Amygdala (tissue), 56 donors: ENCODE results near the gene PTBP2.
"Not testable (repeated sequence)": the region's sequence is repeated elsewhere in the genome, so short reads cannot be mapped to it uniquely, and the experiment has no call there.

ENCODE experiments used
- DNase-seq, 56 donors: peaks; one replicate each; lab custom pipeline; 2025; lab: John Stamatoyannopoulos, UW

Gene PTBP2

GRCh38 chr1:96730574-96731298 is 9.2 kb downstream of the PTBP2 start:
- DNase-seq, result no peak

- no peak for DNase-seq
Observed at GRCh38 chr1:96741335-96741734, 19.8 kb downstream of the PTBP2 start.

GRCh38 chr1:96746440-96747420 is 25.1 kb downstream of the PTBP2 start:
- no peak for DNase-seq

GRCh38 chr1:96747565-96747964 is 26.0 kb downstream of the PTBP2 start:
- DNase-seq, result no peak

GRCh38 chr1:96748078-96748477 is 26.5 kb downstream of the PTBP2 start:
- no peak for DNase-seq

GRCh38 chr1:96749618-96750017 is 28.0 kb downstream of the PTBP2 start:
- no peak for DNase-seq

GRCh38 chr1:96752394-96752793 is 30.8 kb downstream of the PTBP2 start:
- DNase-seq, result no peak

- no peak for DNase-seq
Observed at GRCh38 chr1:96756789-96757188, 35.2 kb downstream of the PTBP2 start.

GRCh38 chr1:96762586-96762985 is 41.0 kb downstream of the PTBP2 start:
- DNase-seq, result not testable (repeated sequence)

- no peak for DNase-seq
Observed at GRCh38 chr1:96763514-96763913, 41.9 kb downstream of the PTBP2 start.

- DNase-seq, result no peak
Observed at GRCh38 chr1:96764469-96764868, 42.9 kb downstream of the PTBP2 start.

GRCh38 chr1:96771847-96772246 is 50.3 kb downstream of the PTBP2 start:
- DNase-seq, result no peak

GRCh38 chr1:96772349-96772748 is 50.8 kb downstream of the PTBP2 start:
- no peak for DNase-seq

GRCh38 chr1:96772972-96773371 is 51.4 kb downstream of the PTBP2 start:
- DNase-seq, result no peak

- no peak for DNase-seq
Observed at GRCh38 chr1:96782206-96782605, 60.6 kb downstream of the PTBP2 start.

GRCh38 chr1:96782856-96783255 is 61.3 kb downstream of the PTBP2 start:
- no peak for DNase-seq

- no peak for DNase-seq
Observed at GRCh38 chr1:96790599-96790998, 69.0 kb downstream of the PTBP2 start.

GRCh38 chr1:96792220-96792619 is 70.6 kb downstream of the PTBP2 start:
- no peak for DNase-seq

- not testable (repeated sequence) for DNase-seq
Observed at GRCh38 chr1:96801696-96802095, 80.1 kb downstream of the PTBP2 start.

- DNase-seq, result peak in 1 of 56 donors; percentile 2
Observed at GRCh38 chr1:96804648-96805047, 83.1 kb downstream of the PTBP2 start.

GRCh38 chr1:96808191-96808590 is 86.6 kb downstream of the PTBP2 start:
- DNase-seq, result no peak

- no peak for DNase-seq
Observed at GRCh38 chr1:96815914-96816313, 94.3 kb downstream of the PTBP2 start.
